Mammary epithelial cell (primary cell): ENCODE measurements around the gene ORC3.

Experiments used
- CTCF ChIP-seq, 2 donors: IDR thresholded peaks in 1 of 2; conservative IDR thresholded peaks in 1 of 2; 2 replicates each; pipeline ENCODE4 v1.5.1; 2011 to 2012; ENCODE audit warnings: inconsistent platforms in 2 of 2, low read length in 2 of 2, mild to moderate bottlenecking in 2 of 2, control low read depth in 1 of 2, low read depth in 1 of 2; ENCODE audit not compliant: insufficient read depth in 1 of 2; ENCODE audit errors: extremely low read depth in 1 of 2
- EZH2 ChIP-seq: IDR thresholded peaks from 2 replicates; pipeline ENCODE4 v1.6.1; 2012; ENCODE audit warnings: low read length, inconsistent platforms, borderline replicate concordance

- TF ChIP-seq CTCF (conservative IDR thresholded peaks at IDR 0.05 in 1 of 2, IDR thresholded peaks at IDR 0.05 in 1 of 2; ENCODE audit: extremely low read depth in 1 of 2, insufficient read depth in 1 of 2, low read depth in 1 of 2, low read length in 2 of 2) (no peak), EZH2 (no peak)
Measured at GRCh38 chr6:87637106-87637505, 47.2 kb downstream of the ORC3 start.
